A172 (cell line): ENCODE results near the gene CUEDC1. TPM values are rescaled to one million over a fixed set of nuclear protein-coding genes. Genes with fewer than 3 reads are reported as not detected.

Experiments
- DNase-seq: peaks from one replicate; pipeline ENCODE4 v3.0.0-alpha.2; 2015; ENCODE audit warnings: low spot score
- total RNA-seq: library from RNA; depleted of rRNA; stranded (reverse); fragments of >200 nt; shearing (Covaris generic); gene quantifications from 2 replicates; pipeline ENCODE4 v1.2.3, GENCODE V29; 2014

CUEDC1 gene
- total RNA-seq, 1 experiment from 2014 or later = 11.6 TPM

DNA sequence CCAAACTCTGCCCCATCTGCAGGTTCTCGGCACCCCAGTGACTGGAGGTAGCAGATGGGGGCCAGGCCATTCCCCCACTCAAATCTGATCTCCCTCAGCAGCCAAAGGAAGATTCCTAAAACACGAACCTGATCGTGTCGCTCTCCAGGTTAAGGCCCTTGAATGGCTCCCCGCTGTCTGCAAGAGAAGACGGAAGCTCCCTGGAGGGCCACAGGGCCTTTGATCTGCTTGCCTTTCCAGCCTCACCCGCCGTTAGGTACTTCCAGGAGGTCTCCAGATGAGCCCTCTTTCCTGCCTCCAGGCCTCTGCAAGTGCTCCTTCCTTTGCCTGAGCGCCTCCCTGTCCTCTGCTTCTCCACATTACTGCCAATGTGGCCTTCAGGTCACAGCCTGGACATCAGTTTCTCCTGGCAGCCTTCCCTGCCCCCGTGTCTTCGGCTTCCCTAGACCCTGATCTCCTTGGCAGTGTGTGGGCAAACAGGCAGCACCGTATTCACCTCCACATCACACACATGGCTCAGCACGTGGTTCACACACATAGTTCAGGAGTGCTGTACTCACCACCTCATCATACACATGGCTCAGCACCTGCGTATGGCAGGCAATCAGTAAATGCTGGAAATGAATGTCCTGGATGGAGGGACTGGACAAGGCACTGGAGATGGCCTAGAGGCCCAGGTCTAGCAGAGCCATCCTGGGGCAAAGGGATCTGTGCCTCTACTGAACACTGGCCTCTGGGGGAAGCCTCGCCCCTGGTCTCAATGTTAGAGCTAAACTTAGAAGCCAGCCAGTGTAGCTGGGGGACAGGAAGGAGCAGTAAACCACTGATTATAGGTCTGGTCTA is 79.0 kb downstream of the CUEDC1 start:
- DNase-seq = no peak

DNA sequence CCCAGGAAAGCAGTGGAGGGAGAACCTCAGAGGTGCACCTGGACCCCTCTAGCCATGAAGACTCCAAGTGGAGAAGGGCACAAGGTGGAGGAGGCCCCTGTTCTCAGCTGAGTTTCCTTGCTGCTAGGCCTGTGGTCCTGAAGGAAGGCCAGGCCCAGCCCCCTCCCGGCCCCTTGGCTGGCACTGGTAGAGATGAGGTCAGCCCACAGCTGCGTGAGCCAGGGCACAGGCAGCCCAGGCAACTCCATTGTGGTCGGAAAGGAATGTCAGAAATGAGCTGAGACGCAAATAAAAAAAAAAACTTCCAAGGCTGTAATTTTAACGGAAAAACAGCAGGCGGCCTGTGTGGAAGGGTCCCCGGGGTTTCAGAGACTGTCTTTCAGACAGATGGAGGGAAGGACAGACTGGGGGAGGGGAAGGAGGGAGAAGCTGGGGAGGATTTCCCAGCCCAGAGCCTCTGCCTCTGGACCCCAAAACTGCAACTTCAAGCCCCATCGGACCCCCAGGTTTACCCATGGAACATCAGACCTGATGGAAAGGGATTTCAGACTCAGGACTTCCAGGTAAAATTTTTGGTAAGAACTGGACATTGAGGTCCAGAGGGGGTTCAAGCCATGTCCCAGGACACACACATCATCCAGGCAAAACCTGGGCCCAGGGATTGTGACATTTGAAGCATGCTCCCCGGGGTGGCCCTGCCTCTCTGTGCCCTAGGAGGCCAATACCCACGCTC is 79.8 kb downstream of the CUEDC1 start:
- peak; percentile 98 for DNase-seq

DNA sequence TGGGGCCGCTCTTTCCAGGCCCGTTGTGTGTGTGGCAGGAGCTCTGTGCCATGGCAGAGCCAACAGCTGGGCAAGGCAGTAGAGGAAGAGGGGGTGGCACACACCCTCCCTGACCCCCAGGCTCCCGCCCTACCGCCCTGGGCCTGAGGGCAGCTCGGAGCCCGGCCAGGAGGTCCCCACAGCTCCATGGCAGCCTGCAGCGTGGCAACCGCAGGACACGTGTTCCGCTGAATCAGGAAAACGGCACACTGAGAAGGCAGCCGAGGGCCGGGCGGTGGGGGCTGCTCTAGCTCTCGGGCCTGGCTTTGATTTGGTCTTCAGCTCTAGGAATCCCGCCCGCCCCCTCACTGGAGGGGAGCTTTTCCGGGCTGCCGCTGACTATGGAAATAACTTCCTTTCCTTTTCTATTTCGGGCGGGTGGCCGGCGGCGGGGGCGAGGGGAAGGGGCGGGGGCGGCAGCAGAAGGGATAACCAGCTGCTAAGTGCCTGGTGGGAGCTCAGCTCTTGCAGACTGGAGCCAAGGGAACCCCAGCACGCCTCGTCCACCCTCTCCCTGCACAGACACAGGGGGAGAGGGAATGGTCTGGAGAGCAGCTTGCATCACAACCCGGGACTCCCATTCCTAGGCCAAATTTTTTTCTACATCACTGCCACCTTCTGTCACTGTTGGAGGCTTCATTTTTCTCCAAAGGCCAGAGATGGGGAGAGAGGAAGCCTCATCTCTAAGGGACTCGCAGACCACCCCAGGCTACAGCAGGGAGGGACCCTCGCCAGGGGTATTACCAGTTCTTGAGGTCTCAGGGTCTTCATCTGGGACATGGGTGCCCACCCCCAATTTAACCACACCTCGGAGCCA is 80.5 kb downstream of the CUEDC1 start:
- peak; percentile 95 for DNase-seq

DNA sequence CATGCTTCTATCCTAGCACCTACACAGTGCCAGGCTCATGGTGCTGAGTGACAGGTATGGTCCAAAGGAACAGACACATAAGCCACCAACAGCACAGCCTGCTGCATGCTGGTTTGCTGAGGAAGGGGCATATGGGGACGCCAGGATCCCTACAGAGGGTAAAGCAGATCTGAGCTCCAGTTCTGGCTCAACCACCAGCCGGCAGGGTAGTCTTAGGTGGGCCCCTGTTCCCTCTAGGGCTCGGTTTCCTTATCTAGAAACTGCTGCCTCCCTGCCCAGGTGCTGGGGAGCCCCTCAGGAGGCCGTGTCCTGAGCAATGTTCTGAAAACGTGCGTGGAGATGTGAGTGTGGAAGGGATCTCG is 81.2 kb downstream of the CUEDC1 start:
- DNase-seq = no peak

DNA sequence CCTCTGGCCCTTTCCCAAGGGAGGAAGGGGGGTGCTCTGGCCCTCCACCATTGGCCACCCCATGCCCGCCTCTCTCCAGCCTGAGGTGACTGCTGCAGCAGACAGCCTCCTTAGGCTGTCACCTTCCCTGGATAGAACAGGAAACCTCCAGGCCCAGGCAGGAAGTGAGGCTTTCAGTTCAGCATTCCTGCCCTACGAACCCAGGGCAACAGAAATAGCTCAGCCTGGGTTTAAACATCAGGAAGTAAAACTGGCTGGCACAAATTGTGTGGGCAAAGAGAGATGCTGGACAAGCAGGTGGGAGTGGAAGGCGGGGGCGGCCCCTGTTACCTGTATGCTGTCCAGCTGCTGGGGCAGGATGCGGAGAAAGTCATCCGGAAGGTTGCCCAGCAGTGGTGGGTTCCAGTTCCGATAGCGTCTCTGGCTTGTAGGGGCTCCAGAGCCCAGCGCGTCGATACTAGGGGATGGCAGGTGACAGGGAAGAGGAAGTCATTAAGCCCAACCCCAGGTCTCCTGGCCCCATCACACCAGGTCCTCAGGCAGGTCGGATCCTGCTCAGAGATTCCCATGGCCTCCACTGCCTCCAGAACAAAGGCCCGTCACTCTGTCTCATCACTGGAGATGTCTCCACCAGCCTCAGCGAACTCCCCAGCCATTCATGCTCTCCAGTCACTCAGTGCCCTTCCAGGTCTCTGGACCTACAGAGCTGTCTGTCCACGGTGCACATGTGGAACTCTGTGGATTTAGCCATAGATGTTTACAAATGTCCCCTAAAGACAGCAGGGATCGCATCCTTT is 81.8 kb downstream of the CUEDC1 start:
- DNase-seq = no peak

DNA sequence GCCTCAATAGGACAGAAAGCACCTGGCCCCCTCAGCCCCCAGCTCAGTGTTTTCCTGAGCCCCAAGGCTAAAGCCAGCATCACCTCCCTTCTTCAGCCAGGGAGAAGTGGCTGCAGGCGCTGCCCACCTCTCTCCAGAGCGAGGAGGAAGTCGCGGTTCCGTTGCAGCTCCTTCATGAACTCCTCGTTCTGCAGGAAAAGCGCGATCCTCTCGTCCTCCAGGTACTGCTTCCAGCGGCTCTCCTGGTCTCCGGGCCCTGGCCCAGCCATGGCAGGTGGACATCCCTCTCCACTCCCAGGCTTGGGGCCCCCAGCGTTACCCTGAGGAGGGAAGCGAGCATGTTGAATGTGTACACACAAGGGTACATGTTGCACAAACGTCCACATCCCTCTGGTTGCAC is 82.7 kb downstream of the CUEDC1 start:
- no peak for DNase-seq

DNA sequence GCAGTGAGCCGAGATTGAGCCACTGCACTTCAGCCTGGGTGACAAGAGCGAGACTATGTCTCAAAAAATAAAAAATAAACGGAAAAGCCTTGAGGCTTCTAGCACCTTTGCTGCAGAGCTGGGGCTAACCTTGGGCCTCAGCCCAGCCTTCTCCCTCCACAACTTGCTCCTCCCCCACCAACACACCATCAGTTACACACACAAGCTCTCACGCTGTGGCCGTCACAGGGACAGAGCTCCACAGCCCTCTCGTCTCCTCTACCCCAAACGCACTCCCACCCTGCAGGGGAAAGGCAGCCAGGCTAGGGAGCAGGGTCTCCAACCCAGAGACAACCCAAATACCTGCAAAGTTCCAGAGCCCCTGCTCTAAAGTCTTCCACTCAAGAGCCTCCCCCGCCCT is 83.3 kb downstream of the CUEDC1 start:
- no peak for DNase-seq

DNA sequence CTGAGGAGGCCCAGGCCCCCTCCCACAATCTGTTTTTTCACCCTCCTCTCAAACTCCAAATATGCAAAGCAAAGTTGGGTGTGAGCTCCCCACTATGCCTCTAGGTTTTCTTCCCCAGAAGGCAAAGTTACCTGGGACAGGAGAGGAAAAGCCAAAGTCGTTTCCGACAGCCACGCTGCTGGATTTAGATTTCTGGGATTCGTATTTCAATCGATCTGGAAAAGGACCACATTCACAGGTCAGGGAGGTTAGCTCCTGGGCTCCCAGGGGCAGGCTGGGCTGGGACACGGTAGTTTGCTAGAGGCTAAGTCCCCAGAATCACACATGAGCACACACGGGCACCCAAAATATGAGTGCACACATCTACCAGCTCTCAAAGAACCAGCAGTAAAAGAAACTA is 84.1 kb downstream of the CUEDC1 start:
- DNase-seq = no peak

DNA sequence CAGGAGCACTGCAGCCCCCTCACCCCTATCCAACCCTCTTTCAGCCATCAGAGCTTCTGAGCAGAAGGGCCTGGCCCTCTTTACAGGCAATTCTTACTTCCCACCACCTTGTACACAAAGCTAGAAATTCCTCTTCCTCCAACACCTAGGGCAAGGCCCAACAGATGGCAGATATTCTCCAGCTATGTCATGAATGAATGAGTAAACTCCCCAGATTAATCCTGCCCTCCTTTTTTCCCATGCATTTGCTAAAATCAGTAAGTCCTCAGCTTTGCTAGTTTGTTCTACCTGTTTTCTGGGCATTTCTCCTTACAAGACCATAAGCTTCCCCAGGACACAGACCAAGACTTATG is 85.0 kb downstream of the CUEDC1 start:
- DNase-seq = no peak

DNA sequence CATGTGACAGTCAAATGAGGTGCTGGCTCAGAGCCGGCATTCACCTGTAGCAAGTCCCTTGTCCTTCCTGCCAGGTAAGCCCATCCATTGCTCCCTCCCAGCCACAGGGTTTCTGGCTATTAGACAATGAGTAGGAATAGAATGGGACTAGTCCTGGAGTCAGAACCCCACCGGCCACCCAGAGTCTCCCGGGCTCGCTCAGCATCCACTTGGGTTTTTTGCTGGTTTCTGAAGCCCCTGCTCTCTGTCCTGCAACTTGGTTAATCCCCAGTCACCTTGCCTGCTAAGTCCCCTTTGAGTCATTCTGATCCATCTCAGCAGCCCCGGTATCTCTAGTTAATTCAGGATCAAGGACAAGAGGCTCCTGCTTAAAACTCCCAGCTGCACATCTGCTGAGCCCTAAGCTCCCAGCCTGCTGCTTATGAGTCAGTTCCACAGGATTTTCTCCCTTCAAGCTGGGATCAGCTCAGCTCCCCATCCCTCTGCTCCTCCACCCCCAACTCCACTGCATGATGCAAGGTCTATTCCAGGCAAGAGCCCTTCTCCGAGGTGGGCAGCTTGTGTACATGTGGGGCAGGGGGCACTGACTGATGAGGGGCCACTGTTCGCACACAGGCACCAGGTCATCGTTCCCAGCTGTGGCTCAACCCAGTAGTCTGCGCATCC is 85.5 kb downstream of the CUEDC1 start:
- DNase-seq = peak; percentile 92

DNA sequence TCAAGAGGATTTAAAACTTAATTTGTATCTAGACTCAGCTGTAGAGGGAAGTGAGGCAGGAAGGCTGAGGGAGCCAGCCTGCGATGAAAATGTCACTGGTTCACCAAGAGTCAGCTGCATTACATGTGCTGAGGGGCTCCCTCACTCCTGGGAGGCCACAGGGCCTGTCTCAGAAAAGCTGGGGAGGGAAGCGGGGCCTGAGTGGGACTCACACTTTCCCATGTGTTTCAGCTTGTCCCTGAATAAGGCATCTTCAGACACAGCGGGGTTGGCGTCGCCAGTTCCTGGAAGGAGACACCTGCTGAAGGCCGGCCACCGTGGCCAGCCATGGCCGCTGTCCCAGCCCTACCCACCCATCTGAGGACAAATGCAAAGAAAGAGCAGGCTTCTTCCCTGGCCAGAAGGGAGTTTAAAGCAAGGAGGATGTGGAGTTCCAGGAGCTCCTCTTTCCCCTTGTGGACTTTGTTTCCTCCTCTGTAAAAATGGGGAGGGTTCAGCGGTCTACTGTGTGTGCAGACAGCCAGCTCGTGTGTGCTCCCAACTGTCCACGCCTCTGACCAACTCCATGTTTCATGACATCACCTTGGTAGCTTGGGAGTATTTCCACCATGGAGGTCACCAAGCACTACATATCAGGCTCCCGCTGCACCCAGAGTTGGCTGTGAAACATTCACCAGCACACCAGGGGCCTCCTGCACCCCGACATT is 86.1 kb downstream of the CUEDC1 start:
- DNase-seq = no peak

DNA sequence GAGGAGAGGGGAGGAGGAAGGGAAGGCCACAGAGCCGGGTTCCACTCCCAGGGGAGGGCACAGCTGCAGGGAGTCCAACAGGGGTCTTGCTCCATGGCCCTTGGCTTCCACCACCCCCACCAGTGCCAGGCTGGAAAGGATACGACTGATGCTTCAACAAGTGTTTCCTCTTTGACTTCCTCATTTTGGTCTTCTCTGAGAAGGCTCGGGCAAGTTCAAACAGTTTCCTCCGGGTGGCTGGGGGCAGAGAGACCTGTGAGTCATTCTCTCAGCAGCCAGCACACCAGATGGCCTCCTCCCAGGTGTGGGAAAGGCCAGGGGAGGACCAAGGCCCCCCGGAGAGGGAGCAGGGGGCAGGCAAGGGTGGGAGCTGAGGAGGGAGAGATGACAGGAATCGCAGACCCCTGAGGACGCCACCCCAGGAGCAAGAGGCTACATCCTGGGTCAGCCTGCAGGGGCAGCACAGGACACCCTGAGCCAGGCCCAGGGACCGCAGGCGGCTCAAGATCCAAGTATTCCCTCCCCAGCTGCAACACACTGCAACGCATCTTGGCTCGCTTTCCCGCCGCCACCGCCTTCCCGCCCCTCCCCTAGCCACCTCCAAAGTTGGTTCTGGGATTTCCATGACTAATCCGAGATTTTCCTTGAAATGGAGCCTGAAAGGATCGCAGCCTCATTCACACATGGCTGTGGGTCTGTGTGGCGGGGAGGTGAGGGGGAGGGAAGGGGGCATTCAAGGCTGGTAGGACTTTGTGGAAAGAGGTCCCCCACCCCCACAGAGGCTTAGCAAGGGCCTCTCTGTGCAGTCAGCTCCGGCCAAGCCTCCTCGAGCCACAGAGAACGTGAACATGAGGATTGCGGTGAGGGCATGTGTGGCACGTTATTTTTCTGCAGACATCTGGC is 87.0 kb downstream of the CUEDC1 start:
- peak; percentile 96 for DNase-seq

DNA sequence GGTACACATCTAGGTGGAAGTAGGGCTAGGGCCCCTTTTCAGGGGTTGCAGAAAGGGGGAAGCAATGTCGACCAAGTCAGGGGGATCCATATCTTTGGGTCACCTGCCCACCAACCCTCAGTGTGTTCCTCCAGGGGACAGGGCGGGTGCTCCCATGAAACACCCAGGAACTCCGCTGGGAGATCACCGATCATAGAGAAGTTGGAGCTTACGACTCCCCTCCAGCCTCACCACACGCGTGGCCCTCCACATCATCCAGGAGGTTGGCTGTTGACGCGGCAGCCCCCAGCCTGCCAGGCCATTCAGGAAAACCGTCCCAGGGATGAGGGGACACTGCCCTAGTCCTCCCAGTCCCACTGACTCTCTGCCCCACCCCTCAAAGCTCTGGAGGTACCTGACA is 88.1 kb downstream of the CUEDC1 start:
- no peak for DNase-seq

DNA sequence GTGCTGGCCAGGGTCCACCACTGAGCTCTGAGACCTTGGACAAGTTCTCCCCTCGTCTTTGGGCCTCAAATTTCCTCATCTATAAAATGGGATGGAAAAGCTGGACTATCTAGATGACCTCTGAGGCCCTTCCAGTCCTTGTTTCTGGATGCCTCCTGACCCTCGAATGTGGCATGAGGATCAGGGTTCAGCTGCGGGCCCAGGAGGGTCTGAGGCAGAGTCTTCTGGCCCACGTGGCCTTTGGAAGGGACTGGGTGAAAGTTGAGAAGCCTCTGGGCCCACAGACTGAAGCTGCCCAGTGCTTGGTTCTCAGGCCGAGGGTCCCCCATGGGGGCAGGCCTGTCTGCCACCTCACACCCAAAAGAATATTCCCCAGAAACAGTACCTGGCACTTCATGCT is 88.5 kb downstream of the CUEDC1 start:
- no peak for DNase-seq

DNA sequence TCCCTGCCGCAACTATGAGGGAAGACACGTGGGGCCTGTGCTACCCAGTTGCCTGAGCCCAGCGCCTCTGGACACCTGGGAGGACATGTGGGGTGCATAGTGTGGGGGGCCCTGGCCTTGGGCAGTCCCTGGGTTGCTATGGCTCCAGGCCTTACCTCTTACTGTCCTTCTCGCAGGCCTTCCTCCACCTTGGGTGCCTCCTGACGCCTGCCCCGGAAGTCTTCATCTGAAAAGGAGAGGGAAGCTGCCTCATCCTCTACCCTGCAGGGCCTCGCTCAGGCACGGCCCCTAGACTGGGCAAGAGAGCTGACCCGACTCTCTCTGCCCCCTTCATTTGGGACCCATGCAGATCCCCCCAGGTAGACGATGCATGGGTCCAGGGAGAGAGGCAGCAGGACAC is 88.9 kb downstream of the CUEDC1 start:
- no peak for DNase-seq

DNA sequence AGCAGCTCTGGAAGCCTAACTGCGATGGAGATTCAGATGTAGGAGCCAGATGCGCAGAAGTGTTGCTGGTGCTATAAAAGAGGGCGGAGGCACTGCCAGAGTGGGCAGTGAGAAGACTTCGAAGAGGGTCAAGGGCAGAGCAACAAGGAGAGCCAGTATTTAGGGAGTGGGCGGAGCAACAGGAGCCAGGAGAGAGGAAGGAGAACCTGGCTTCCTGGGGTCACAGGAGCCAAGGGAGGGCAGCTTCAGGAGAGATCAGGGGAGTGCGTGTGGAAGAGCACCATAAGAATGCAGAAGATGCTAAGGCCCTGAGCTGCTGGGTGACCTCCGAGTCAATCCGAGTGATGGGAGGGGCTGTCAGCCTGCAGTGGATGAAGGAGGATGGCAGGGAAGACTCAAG is 90.9 kb downstream of the CUEDC1 start:
- no peak for DNase-seq

DNA sequence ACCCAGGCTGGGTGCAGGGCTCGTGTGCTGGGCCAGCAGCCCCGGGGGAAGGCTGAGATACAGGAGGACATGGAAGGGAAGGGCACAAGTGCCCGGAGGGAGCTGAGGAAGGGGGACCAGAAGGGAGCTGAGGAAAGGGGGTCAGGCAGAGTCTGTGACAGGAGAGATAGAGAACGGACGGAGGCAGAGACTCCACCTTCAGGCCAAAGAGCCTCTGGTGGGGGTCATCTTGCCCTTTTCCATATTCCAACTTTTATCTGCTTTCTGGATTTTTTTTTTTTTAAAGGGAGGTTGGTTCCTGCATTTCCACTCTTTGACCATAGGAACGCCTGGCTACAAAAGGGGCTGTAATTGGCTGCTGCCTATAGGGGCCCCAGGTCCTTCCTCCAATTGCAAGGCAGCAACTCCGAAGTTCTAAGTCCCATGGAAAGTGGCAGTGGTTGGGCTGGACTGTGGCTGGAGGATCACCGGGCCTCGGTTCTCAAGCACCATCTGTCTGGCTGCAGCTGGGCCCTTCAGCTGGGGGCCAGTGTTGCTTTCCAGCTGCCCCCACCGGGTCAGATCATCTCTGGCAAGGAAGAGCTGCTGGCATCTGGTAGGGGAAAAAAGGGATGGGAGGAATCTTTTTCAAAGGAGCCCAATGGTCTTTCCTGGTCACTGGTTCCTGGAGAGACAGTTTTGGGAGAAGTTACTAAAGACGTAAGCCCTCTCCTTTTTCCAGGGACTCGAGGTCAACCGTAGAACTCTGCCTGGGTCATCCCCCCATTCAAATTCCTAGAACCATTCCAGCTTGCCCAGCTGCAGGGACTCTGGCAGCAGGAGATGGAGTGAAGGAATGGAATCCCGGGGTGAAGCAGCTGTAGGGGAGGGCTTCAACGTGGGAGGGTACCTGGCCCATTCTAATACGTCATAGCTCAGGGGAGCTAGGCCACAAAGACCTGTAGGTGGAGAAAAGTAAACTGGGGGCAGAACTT is 92.2 kb downstream of the CUEDC1 start:
- DNase-seq = no peak
